HG02763 (cell line): Measurements from ENCODE around the gene ACADS.

Experiments used
- ATAC-seq: cut with Tn5 transposase; IDR thresholded peaks from one replicate; pipeline ENCODE4 v1.9.1; 2021; ENCODE audit warnings: mild to moderate bottlenecking, moderate library complexity; ENCODE audit not compliant: unreplicated experiment

ACADS gene, protein sequence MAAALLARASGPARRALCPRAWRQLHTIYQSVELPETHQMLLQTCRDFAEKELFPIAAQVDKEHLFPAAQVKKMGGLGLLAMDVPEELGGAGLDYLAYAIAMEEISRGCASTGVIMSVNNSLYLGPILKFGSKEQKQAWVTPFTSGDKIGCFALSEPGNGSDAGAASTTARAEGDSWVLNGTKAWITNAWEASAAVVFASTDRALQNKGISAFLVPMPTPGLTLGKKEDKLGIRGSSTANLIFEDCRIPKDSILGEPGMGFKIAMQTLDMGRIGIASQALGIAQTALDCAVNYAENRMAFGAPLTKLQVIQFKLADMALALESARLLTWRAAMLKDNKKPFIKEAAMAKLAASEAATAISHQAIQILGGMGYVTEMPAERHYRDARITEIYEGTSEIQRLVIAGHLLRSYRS

DNA sequence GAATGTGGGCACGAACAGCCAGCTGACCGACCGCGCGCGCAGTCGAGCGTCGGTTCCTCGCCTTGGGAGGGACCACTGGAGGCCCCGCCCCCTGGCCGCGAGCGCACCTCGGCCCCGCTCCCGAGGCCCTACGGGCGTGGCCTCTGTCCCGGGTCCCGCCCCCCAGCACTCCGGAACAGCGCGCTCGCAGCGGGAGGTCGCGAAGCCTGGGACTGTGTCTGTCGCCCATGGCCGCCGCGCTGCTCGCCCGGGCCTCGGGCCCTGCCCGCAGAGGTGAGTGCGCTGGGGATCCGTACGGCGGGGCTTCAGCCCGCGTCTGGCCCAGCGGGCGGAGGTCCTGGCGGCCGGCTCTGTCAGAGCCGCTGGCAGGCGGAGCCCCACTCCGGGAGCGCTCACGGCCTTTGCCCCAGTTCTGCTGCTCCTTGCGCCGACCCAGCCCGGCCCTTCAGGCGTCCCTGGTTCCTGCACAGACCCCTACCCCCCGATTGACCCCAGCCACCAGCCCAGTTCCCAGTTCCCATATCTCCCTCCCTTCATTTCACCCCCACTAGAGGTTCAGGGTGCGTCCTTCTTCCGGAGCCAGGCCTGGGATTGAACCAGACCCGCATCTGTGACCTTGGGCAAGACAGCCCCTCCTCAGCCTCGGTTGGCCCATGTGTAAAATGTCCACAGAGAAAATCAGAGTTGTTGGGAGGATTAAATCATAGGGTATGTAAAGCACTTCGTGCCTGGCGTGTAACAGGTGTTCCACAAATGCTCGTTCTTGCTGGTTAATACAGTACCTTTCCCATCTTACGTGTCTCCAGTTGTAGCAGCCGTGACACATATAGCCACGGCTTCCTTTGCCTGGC is at the start of gene ACADS:
TSS of gene ACADS (plus strand) at position 168 of the 851 bp plus-strand sequence. CDS start at position 228, 60 bp downstream.
- ATAC-seq = peak; percentile 96

GRCh38 chr12:120677765-120678473 is 47.7 kb upstream of the ACADS start:
- ATAC-seq = no peak

- no peak for ATAC-seq
These were observed 47.1 kb upstream of the ACADS start for GRCh38 chr12:120678572-120678971.

- ATAC-seq = no peak
These were observed 45.4 kb upstream of the ACADS start for GRCh38 chr12:120680165-120680738.

DNA sequence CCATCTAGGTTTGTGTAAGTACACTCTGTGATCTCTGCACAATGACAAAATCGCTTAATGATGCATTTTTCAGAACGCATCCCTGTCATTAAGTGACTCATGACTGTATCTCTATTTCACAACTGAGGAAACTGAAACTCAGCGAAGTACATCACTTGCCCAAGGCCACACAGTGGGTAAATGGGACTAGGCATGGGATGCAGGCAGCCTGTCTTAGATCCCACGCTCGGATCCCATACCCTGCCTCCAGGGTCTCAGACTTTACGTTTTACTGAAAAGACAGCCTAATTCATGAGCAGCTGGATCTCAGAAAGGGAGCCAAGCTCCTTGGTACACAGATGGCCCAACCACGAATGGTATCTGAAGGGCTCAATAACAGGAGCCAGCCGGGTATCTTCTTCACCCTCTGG is 41.1 kb upstream of the ACADS start:
- no peak for ATAC-seq

GRCh38 chr12:120685522-120685921 is 40.1 kb upstream of the ACADS start:
- ATAC-seq = no peak

GRCh38 chr12:120686151-120686689 is 39.4 kb upstream of the ACADS start:
- peak; percentile 69 for ATAC-seq

DNA sequence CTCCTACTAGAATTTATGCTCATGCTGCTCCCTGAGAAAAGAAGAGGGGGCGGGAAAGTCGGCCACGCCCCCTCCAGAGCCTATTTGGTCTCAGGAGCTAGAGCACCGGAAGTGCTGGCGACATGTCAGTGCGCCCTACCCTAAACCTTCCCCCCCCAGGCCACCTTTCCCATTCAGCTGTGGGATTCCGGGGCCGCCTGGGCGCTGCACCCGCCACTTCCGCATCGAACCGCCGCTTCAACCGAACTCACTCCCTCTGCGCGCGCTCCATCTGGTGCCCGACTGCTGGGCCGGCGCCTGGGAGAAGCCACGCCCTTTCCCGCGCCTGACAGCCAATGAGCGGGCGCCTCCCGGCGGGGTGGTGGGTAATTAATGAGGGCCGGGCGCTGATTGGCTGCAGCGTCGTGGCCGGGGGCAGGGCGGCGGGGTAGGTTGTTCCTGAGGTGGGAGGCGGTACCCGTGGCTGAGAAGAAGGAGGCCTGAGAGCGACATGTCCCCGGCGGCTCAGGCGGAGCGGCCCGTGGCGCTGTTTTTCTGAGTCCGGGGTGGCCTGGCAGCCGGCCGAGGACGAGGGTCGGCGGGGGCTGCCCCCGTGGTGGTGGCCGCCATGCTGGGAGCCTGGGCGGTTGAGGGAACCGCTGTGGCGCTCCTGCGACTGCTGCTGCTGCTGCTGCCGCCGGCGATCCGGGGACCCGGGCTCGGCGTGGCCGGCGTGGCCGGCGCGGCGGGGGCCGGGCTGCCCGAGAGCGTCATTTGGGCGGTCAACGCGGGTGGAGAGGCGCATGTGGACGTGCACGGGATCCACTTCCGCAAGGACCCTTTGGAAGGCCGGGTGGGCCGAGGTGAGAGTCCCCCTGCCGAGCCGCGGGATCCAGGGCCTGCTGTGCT is 38.7 kb upstream of the ACADS start, which contains the start of gene MLEC:
TSS of gene MLEC (plus strand) at position 460 of the 888 bp plus-strand sequence. CDS start at position 608, 148 bp downstream.
- peak; percentile 74 for ATAC-seq

DNA sequence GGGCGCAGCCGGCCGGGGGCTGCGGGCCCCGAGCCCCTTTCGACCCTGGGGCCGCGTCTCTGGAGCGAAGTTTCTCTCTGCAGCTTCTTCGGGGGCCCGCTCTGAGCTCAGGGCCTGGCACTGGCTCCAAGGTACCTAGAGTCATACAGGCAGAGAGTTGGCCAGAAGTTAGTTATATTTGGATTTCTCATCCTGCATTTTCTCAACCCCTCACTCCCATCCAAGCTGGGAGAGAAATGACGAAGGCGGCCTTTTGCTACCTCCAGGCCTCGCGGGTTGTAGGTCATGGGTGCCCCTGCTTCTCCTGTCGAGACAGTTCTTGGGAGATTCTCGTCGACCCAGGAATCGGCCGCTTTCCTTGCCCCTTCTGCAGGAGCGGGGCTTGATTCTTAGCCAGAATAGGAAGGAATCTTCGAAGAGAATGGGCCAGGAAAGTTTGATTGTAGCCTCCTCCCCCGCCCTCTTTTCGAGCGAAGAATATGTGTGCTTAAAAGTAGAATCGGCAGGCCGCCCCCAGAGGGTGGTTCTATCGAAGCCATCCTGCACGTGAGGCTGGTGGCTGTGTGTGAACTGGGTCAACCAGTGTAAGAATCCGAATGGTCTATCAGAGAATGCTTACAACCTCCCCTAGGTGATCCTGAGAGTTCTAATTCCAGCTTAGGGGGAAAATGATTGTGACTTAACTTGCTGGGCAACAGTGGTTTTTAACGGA is 37.9 kb upstream of the ACADS start:
- no peak for ATAC-seq

GRCh38 chr12:120688527-120689071 is 37.0 kb upstream of the ACADS start:
- ATAC-seq = no peak

GRCh38 chr12:120689397-120690082 is 36.1 kb upstream of the ACADS start:
- ATAC-seq = no peak

GRCh38 chr12:120690083-120690450 is 35.6 kb upstream of the ACADS start:
- no peak for ATAC-seq

GRCh38 chr12:120690978-120691377 is 34.6 kb upstream of the ACADS start:
- no peak for ATAC-seq

- no peak for ATAC-seq
These were observed 33.0 kb upstream of the ACADS start for GRCh38 chr12:120692524-120693033.

GRCh38 chr12:120693848-120694247 is 31.8 kb upstream of the ACADS start:
- no peak for ATAC-seq

DNA sequence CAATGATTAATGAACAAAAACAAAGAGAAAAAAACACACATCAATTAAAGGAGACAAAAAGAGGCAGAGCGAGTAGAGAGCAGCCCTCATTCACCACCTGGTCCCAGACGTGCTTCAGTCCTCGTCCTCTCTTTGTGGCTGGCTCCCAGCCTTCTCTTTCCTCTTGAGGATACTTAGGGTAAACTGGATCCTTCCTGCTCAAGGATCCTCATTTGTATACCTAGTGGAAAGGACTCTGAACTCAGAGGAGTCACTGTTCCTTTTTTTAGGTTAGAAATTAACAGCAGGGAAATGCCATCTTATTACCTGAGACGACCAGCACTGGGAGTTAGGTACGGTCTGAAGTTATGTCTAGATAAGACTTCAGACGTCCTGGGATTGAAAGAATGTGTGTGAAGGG is 29.0 kb upstream of the ACADS start:
- ATAC-seq = no peak

GRCh38 chr12:120697344-120697743 is 28.3 kb upstream of the ACADS start:
- no peak for ATAC-seq

- ATAC-seq = no peak
These were observed 27.0 kb upstream of the ACADS start for GRCh38 chr12:120698665-120699064.
